Smooth muscle cell (in vitro differentiated cells): ENCODE data around the gene ARHGEF16. TPM values are rescaled to one million over a fixed set of nuclear protein-coding genes. Genes with fewer than 3 reads are reported as not detected.

Source experiments
- DNase-seq: peaks from one replicate; lab custom pipeline; 2025; ENCODE audit not compliant: unreplicated experiment; lab: John Stamatoyannopoulos, UW
- H2AFZ ChIP-seq: fragments of 200-600 bp; sonication (generic); 2 replicates; pipeline ENCODE4 v1.6.0; 2016; ENCODE audit warnings: antibody characterized with exemption, low read depth, mild to moderate bottlenecking
- H3F3A ChIP-seq: fragments of 200-600 bp; sonication (generic); 2 replicates; pipeline ENCODE4 v1.6.0; 2017; ENCODE audit warnings: antibody characterized with exemption, low read depth
- H3K27ac ChIP-seq: fragments of 200-600 bp; sonication (generic); 2 replicates; pipeline ENCODE4 v1.5.1; 2016; ENCODE audit warnings: low read depth, mild to moderate bottlenecking
- H3K27me3 ChIP-seq: fragments of 200-600 bp; sonication (generic); 2 replicates; pipeline ENCODE4 v1.6.1; 2016; ENCODE audit warnings: low read depth, mild to moderate bottlenecking
- H3K36me3 ChIP-seq: fragments of 200-600 bp; sonication (generic); 2 replicates; pipeline ENCODE4 v1.5.1; 2016; ENCODE audit warnings: low read depth
- H3K4me1 ChIP-seq: fragments of 200-600 bp; sonication (generic); 2 replicates; pipeline ENCODE4 v1.5.1; 2016; ENCODE audit warnings: low read depth
- H3K4me2 ChIP-seq: fragments of 200-600 bp; sonication (generic); 2 replicates; pipeline ENCODE4 v1.6.0; 2016; ENCODE audit warnings: mild to moderate bottlenecking
- H3K4me3 ChIP-seq: fragments of 200-600 bp; sonication (generic); 2 replicates; pipeline ENCODE4 v1.5.1; 2016; ENCODE audit warnings: mild to moderate bottlenecking
- H3K79me2 ChIP-seq: fragments of 200-600 bp; sonication (generic); 2 replicates; pipeline ENCODE4 v1.6.0; 2016; ENCODE audit warnings: low read depth, mild to moderate bottlenecking
- H3K9ac ChIP-seq: fragments of 200-600 bp; sonication (generic); 2 replicates; pipeline ENCODE4 v1.6.0; 2016; ENCODE audit warnings: low read depth
- H3K9me3 ChIP-seq: fragments of 200-600 bp; sonication (generic); replicated peaks from 2 replicates; pipeline ENCODE4 v1.5.1; 2016; ENCODE audit warnings: low read depth
- H4K20me1 ChIP-seq: fragments of 200-600 bp; sonication (generic); 2 replicates; pipeline ENCODE4 v1.6.0; 2016; ENCODE audit warnings: low read depth
- CTCF ChIP-seq: fragments of 200-600 bp; sonication (generic); IDR thresholded peaks from 2 replicates; pipeline ENCODE4 v1.5.1; 2017; ENCODE audit warnings: borderline replicate concordance, mild to moderate bottlenecking, antibody characterized with exemption; ENCODE audit not compliant: insufficient read depth, poor library complexity, severe bottlenecking
- WGBS: methylation state at CpG from one replicate; pipeline ENCODE4 v1.1.7; 2016; ENCODE audit warnings: low lambda C conversion rate; 5-methylcytosine and 5-hydroxymethylcytosine counted together
- polyA plus RNA-seq: library from polyadenylated mRNA; unstranded; fragments of >200 nt; fragmentation: Nextera tagmentation; extraction: Ambion mirVana; gene quantifications from 2 replicates; pipeline ENCODE4 v1.2.1, GENCODE V29; 2016
- total RNA-seq: library from RNA; depleted of rRNA; stranded (reverse); fragments of >200 nt; gene quantifications from 2 replicates; pipeline ENCODE4 v1.2.3, GENCODE V29; 2014

ARHGEF16 gene
- total and polyA plus RNA-seq, 2 experiments from 2014 or later: 4.6 to 6.9 TPM

DNA sequence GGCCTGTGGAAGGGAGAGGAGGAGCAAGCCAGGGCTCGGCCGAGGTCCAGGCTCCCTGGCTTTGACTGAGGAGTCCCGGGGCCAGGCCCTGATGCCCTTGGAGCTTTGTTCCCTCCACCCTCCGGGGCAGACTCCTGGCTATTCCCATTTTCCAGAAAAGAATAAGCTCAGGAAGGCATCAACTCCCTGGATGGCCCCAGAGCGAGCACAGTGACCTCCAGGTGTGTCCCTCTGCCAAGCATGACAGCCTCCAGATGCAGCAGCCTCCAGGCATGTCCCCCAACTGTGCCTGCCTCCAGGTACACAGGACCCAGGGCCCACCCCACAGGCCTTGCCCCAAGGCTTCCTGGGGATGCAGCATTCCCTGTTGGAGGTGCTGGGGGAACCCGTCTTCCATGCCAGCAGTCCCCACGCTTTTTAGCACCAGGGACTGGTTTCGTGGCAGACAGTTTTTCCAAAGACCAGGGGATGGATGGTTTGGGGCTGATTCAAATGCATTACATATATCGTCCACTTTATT lies 15.7 kb upstream of the ARHGEF16 start:
- no peak overlapping the region for H3K4me2 ChIP-seq
- no peaks in the 10 kb centered on the region for H3F3A ChIP-seq
- H3K27me3 ChIP-seq: no peaks in the 10 kb centered on the region
- no peak overlapping the region for H2AFZ ChIP-seq
- H3K4me3 ChIP-seq: no peak overlapping the region
- H3K9me3 ChIP-seq: no peaks in the 10 kb centered on the region
- H4K20me1 ChIP-seq: no peaks in the 10 kb centered on the region
- H3K36me3 ChIP-seq: no peaks in the 10 kb centered on the region
- H3K79me2 ChIP-seq: no peaks in the 10 kb centered on the region
- WGBS: 87% methylated on average over 9 of the region's 9 CpGs
- H3K4me1 ChIP-seq: no peaks in the 10 kb centered on the region
- DNase-seq: no peak
- no peak overlapping the region for H3K9ac ChIP-seq
- no peak overlapping the region for H3K27ac ChIP-seq
- TF ChIP-seq CTCF: no peak

DNA sequence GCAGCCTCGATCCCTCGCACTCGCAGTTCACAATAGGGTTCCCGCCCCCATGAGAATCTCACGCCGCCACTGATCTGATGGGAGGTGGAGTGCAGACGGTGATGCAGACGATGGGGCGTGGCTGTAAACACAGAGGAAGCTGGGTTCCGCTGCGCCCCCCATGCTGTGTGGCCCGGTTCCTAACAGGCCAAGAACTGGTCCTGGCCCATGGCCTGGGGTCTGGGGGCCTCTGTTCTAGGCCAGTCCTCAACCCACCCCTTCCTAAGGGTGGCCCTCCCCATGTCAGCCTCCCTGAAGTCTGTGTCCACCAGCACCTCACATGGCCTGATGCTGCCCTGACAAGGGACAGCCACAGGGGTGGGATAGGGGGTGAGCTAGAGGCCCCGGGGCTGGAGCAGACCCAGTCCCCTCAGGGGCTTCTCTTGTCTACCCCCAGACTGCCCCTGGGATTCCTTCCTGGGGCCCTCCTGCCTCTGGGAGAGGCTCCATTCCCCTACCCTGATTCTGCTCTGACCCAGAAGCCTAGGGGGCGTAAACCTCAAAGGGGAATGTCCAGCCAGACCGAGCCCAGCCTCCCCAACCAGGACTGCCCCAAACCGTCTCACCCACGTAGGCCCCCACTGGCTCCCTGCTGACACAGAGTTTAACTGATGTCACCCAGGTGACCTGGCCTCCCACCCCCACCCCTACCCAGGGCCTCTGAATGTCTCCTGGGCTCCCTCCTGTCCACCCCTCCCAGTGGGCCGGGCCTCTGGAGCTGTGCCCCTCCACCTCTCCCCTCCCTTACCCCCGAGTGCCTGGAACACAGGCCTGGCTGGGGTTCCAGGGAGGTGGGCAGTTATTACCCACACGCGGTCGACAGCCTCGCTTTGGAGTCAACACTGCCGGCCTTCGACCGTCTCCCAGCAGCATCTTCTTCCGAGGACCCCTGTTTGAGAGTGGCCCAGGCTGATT lies 14.8 kb upstream of the ARHGEF16 start:
- no peaks in the 10 kb centered on the region for H3K9me3 ChIP-seq
- no peak for DNase-seq
- no peaks in the 10 kb centered on the region for H3K4me1 ChIP-seq

DNA sequence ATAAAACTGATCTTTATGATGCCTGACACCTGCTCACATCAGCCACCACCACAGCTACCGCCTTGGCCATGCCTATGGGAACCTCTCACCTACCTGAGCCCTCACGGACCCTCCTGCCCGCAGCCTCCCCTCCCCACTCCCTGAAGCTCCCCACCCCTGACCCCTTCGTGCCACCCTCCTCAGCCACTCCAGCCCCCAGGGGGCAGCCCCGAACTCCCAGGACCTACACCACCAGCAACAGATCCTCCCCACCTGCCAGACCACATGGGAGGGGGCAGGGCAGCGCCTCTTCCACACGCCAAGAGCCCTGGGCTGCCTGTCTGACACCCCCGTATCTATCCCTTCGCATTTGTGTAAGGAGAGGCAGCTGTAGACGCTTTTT lies 14.2 kb upstream of the ARHGEF16 start:
- H3K79me2 ChIP-seq: no peaks in the 10 kb centered on the region
- no peaks in the 10 kb centered on the region for H3F3A ChIP-seq
- no peaks in the 10 kb centered on the region for H3K27me3 ChIP-seq
- no peak overlapping the region for H3K9ac ChIP-seq
- WGBS: 84% methylated on average over 10 of the region's 10 CpGs
- no peak overlapping the region for H3K27ac ChIP-seq
- no peaks in the 10 kb centered on the region for H3K36me3 ChIP-seq
- no peaks in the 10 kb centered on the region for H4K20me1 ChIP-seq
- no peak overlapping the region for H3K4me2 ChIP-seq
- H3K4me1 ChIP-seq: no peaks in the 10 kb centered on the region
- TF ChIP-seq CTCF: no peak
- H3K4me3 ChIP-seq: no peak overlapping the region
- no peaks in the 10 kb centered on the region for H3K9me3 ChIP-seq
- no peak overlapping the region for H2AFZ ChIP-seq
- DNase-seq: no peak

More for the DNA sequence above, 14.8 kb upstream of the ARHGEF16 start:
- Histone ChIP-seq H3K4me3 (no peak overlapping the region), H3K4me2 (no peak overlapping the region), H3F3A (no peaks in the 10 kb centered on the region), H3K27ac (no peak overlapping the region), H3K79me2 (no peaks in the 10 kb centered on the region), H3K27me3 (no peaks in the 10 kb centered on the region), H2AFZ (no peak overlapping the region), H3K36me3 (no peaks in the 10 kb centered on the region), H4K20me1 (no peaks in the 10 kb centered on the region), H3K9ac (no peak overlapping the region)
- TF ChIP-seq CTCF: no peak
- 86% methylated on average over 26 of the region's 27 CpGs for WGBS
